ENCODE data around the gene CDKN1B.

Gene CDKN1B

DNA sequence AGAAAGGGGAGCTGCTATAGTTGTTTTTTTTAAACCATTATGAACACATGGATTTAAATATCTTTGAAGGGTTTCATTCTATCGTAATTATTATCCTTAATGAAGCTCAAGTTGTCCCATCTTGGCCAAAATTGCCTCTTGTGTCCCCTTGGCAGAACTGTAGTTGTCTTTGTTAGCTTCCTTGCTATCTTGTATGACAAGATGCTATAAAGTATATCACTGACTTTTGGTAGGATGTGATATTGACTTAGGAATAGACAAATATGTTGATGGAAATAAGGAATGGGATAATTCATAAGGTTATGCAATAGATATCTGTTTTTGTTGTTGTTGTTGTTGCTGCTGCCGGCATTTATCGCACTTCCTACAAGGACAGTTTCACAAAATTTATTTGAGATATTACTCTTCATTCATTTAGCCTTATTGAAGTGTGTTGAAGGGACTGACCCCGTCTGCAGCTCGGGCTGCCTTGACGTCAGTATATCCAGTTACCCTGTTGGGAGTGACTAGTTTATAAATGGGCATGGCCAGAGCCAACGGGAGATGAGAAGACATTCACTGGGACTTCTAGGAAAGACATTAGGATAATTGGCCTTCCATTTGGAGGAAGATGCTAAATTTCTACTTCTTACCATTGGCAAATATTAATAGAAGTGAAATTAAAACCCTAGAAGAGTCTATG lies 42.2 kb downstream of the CDKN1B start:
- no peak for DNase-seq (ENCODE audit: low read depth)

DNA sequence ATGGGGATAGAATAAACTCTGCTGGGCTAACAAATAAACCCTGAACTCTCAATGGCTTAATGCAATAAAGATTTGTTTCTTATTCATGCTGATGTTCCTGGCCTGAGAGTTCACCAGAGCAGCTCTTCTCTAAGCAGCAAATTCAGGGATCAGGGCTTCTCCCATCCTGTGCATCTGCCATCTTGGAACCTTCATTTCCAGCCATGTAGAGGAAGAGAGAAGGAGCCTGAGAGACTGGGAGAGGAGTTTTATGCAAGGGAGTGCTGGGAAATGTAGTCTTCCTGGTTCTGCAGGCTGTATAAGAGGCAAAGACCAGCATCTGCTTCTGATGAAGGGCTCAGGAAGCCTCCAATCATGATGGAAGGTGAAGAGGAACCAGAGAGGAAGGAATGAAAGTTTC lies 47.7 kb downstream of the CDKN1B start:
- DNase-seq (ENCODE audit: low read depth) = no peak

DNA sequence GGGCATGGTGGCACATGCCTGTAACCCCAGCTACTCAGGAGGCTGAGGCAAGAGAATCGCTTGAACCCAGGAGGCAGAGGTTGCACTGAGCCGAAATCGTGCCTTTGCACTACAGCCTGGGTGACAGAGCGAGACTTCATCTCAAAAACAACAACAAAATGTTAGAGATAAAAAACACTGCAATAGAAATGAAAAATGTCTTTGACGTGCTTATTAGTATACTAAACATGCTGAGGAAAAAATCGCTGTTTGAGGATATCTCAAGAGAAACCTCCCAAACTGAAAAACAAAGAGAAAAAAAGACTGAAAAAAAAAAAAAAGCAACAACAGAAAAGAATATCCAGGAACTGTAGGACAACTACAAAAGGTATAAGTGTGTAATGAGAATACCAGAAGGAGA lies 53.1 kb downstream of the CDKN1B start:
- DNase-seq (ENCODE audit: low read depth) = no peak
